ENCODE data around the gene TLK1.

The TLK1 gene

GRCh38 chr2:171201271-171201670, 40.6 kb upstream of the TLK1 start:
- no peak for DNase-seq (ENCODE audit: extremely low spot score)
- TF ChIP-seq CTCF (IDR thresholded peaks at IDR 0.05; ENCODE audit: control extremely low read depth, extremely low read depth, low read depth, missing control alignments), result no peak
- CTCF ChIA-PET, result interaction anchor here (1.0 to 1.5 kb wide), 3 partner anchors 12 to 106 kb away, joined by 3 read pairs; no protein-coding TSS in a partner anchor
- POLR2A ChIA-PET, result interaction anchor here (0.5 kb wide), 1 partner anchor 122 kb away, joined by 3 read pairs; no protein-coding TSS in a partner anchor

GRCh38 chr2:171200469-171200868, 39.8 kb upstream of the TLK1 start:
- DNase-seq (ENCODE audit: extremely low spot score), result no peak
- POLR2A ChIA-PET, result no interaction called here
- TF ChIP-seq CTCF (IDR thresholded peaks at IDR 0.05; ENCODE audit: control extremely low read depth, extremely low read depth, low read depth, missing control alignments), result no peak
- CTCF ChIA-PET, result interaction anchor here (1.5 kb wide), 1 partner anchor 13 kb away, joined by 3 read pairs; no protein-coding TSS in a partner anchor

GRCh38 chr2:171191021-171191420, 30.3 kb upstream of the TLK1 start:
- POLR2A ChIA-PET, result no interaction called here
- TF ChIP-seq CTCF (IDR thresholded peaks at IDR 0.05; ENCODE audit: control extremely low read depth, extremely low read depth, low read depth, missing control alignments), result no peak
- no peak for DNase-seq (ENCODE audit: extremely low spot score)
- CTCF ChIA-PET, result no interaction called here

- POLR2A ChIA-PET, result no interaction called here
- CTCF ChIA-PET, result interaction anchor here (0.8 to 1.6 kb wide), 2 partner anchors 9 to 56 kb away, joined by 3 to 4 read pairs; no protein-coding TSS in a partner anchor
- TF ChIP-seq CTCF (IDR thresholded peaks at IDR 0.05; ENCODE audit: control extremely low read depth, extremely low read depth, low read depth, missing control alignments), result no peak
- DNase-seq (ENCODE audit: extremely low spot score), result no peak
Measured at GRCh38 chr2:171187819-171188218, 27.1 kb upstream of the TLK1 start.

GRCh38 chr2:171187177-171187576, 26.5 kb upstream of the TLK1 start:
- ChIA-PET POLR2A (no interaction called here), CTCF (interaction anchor here (0.8 to 1.6 kb wide), 2 partner anchors 9 to 57 kb away, joined by 3 to 4 read pairs; no protein-coding TSS in a partner anchor)
- no peak for TF ChIP-seq CTCF (IDR thresholded peaks at IDR 0.05; ENCODE audit: control extremely low read depth, extremely low read depth, low read depth, missing control alignments)
- no peak for DNase-seq (ENCODE audit: extremely low spot score)

GRCh38 chr2:171185941-171186340, 25.2 kb upstream of the TLK1 start:
- TF ChIP-seq CTCF (IDR thresholded peaks at IDR 0.05; ENCODE audit: control extremely low read depth, extremely low read depth, low read depth, missing control alignments), result no peak
- DNase-seq (ENCODE audit: extremely low spot score), result no peak
- CTCF ChIA-PET, result no interaction called here
- POLR2A ChIA-PET, result no interaction called here

All from GM10248 (cell line).